GM21528 (cell line): ENCODE results near the gene ALK.

Source experiments
- ATAC-seq: cut with Tn5 transposase; IDR thresholded peaks from one replicate; pipeline ENCODE4 v1.9.1; 2021; ENCODE audit warnings: mild to moderate bottlenecking, moderate library complexity; ENCODE audit not compliant: unreplicated experiment, low FRiP score

The ALK gene

GRCh38 chr2:29589440-29590103 lies 331.8 kb downstream of the ALK start:
- ATAC-seq, result no peak

- no peak for ATAC-seq
Measured at GRCh38 chr2:29587402-29588190, 333.8 kb downstream of the ALK start.

DNA sequence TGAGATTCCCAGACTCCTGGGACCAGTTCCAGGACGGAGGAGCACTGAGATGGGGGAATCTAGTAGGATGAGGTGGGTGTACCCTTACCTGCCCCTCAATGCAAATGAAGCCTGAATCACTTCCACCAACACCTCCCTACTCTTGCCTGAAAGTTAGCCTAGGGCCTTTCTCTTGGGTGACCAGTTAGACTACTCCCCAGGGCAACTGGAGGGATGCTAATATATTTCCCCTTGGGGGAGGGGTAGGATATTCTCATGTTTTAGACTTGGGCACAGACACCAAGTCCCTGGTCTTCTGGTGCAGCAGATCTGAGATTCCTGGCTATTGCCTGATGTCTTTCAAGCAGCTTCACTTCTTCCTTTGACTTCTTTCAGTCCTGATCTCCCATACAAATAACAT lies 334.5 kb downstream of the ALK start:
- ATAC-seq, result no peak

DNA sequence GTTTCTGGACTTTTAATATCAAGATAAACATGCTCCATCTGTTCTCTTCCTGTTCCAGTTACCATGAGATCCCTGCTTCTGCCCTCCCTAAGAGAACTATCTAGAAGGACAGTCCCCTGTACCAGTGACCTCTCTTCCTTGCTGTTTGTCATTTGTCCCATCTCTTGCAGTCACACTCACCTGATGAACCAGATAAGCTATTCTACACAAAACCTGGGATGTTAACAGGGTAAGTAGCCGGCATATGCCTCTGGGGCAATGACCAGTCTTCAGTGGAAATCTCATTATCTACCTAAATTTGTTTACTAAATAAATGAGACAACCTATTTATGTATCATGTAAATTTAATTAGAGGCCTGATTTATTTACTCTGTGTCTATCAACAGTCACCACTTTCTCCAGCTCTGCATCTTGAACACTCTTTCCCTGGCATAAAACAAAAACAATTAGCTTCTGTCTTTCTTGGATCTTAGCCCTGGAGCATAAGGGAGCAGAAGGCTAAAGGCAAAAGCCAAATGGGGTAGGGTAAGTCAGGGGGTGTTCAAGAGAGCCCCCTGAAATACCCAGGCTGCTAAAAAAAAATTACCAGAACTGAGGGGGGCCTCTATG lies 337.7 kb downstream of the ALK start:
- no peak for ATAC-seq

GRCh38 chr2:29583104-29583503 lies 338.3 kb downstream of the ALK start:
- ATAC-seq, result no peak

- ATAC-seq, result no peak
Measured at GRCh38 chr2:29582062-29582461, 339.3 kb downstream of the ALK start.

GRCh38 chr2:29580223-29580622 lies 341.2 kb downstream of the ALK start:
- ATAC-seq, result no peak

- ATAC-seq, result no peak
Measured at GRCh38 chr2:29579495-29580169, 341.8 kb downstream of the ALK start.

DNA sequence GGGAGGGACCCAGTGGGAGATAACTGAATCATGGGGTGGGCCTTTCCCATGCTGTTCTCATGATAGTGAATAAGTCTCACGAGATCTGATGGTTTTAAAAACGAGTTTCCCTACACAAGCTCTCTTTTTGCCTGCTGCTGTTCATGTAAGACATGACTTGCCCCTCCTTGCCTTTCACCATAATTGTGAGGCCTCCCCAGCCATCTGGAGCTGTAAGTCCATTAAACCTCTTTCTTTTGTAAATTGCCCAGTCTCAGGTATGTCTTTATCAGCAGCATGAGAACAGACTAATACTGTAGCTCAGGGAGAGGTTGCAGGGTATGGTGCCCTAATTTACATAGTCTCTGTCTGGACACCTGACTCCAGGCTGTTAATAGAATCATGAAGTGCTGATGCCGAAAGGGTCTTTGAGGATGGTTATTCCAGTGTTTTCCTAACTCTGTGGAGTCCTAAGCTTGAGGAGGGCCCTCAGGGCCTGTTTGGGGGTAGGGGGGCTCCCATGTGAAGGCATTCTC lies 343.2 kb downstream of the ALK start:
- no peak for ATAC-seq

GRCh38 chr2:29576231-29576630 lies 345.2 kb downstream of the ALK start:
- no peak for ATAC-seq

GRCh38 chr2:29575370-29575890 lies 346.0 kb downstream of the ALK start:
- no peak for ATAC-seq

GRCh38 chr2:29573612-29574011 lies 347.8 kb downstream of the ALK start:
- no peak for ATAC-seq

DNA sequence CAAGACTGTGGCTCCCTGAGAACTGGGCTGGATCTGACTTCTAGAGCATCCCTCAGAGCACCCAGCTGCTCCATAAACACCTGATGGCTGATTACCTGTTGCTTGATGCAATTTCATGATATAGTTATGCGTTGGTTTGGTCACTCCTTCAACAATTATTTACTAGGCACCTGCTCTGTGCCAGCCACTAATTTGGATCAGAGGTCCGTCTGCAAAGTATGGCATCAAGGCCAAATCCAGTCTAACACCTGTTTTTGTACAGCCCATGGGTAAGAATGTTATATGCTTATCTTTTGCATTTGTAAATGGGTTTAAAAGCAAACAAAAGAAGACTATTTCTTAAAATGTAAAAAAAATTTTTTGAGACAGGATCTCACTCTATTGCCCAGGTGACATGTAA lies 348.2 kb downstream of the ALK start:
- no peak for ATAC-seq

DNA sequence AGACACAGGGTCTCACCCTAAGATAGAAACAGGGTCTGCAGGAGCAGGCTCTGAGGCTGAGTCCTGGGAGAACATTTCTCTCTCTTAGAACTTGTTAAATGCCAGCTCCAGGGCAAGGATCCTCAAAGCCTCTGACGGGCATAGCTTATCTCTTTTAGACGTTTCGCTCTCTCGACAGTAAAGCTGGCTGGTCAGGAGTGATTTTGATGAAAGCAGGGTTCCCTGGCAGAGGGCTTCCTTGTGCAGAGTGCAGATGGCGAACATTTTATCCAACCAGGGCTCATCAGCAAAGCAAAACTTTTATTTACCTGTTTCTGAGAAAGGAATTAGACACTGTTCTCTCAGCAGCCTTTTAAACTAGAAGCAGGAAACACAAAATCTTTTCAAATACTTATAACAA lies 350.8 kb downstream of the ALK start:
- ATAC-seq, result no peak

- ATAC-seq, result no peak
Measured at GRCh38 chr2:29567906-29568520, 353.4 kb downstream of the ALK start.

DNA sequence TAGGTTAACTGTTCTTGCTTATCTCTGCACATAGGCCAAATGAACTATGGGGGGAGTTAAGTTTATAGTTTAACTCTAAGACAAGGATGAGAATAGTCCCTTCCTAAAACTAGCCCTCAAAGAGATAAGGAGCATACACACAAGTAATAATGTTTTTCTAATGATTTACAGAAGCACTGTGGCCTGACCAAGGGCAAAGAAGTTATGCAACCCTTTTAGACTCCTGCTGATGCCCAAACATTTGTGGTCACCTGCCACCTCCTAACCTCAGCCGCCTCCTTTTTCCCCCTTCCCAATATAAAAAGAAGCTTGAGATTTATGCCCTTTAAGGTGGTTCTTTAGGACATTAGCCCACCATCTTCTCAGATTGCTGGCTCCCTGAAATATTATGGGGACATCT lies 357.7 kb downstream of the ALK start:
- no peak for ATAC-seq

GRCh38 chr2:29562896-29563295 lies 358.5 kb downstream of the ALK start:
- ATAC-seq, result no peak

GRCh38 chr2:29562319-29562718 lies 359.1 kb downstream of the ALK start:
- ATAC-seq, result no peak

GRCh38 chr2:29561628-29562027 lies 359.8 kb downstream of the ALK start:
- no peak for ATAC-seq

- no peak for ATAC-seq
Measured at GRCh38 chr2:29561181-29561580, 360.2 kb downstream of the ALK start.
